Hepatocyte (in vitro differentiated cells): ENCODE measurements around the gene ACTR3. TPM values are rescaled to one million over a fixed set of nuclear protein-coding genes. Genes with fewer than 3 reads are reported as not detected.

Experiments used
- DNase-seq: peaks from one replicate; pipeline ENCODE4 v3.0.0-alpha.2; 2016; ENCODE audit warnings: low spot score
- H2AFZ ChIP-seq: fragments of 200-600 bp; sonication (generic); 2 replicates; pipeline ENCODE4 v1.6.0; 2016; ENCODE audit warnings: antibody characterized with exemption, mild to moderate bottlenecking
- H3K27ac ChIP-seq: fragments of 200-600 bp; sonication (generic); 2 replicates; pipeline ENCODE4 v1.5.1; 2016; ENCODE audit warnings: mild to moderate bottlenecking
- H3K27me3 ChIP-seq: fragments of 200-600 bp; sonication (generic); 2 replicates; pipeline ENCODE4 v1.6.1; 2016
- H3K36me3 ChIP-seq: fragments of 200-600 bp; sonication (generic); replicated peaks from 2 replicates; pipeline ENCODE4 v1.5.1; 2016; ENCODE audit warnings: low read depth; ENCODE audit not compliant: insufficient read depth
- H3K4me1 ChIP-seq: fragments of 200-600 bp; sonication (generic); 2 replicates; pipeline ENCODE4 v1.5.1; 2016; ENCODE audit warnings: mild to moderate bottlenecking, moderate library complexity; ENCODE audit not compliant: insufficient read depth
- H3K4me2 ChIP-seq: fragments of 200-600 bp; sonication (generic); 2 replicates; pipeline ENCODE4 v1.6.0; 2016
- H3K4me3 ChIP-seq: fragments of 200-600 bp; sonication (generic); 2 replicates; pipeline ENCODE4 v1.5.1; 2016; ENCODE audit warnings: mild to moderate bottlenecking
- H3K79me2 ChIP-seq: fragments of 200-600 bp; sonication (generic); 2 replicates; pipeline ENCODE4 v1.6.0; 2017; ENCODE audit warnings: mild to moderate bottlenecking
- H3K9me2 ChIP-seq: fragments of 200-600 bp; sonication (generic); replicated peaks from 2 replicates; pipeline ENCODE4 v1.6.0; 2017; ENCODE audit warnings: mild to moderate bottlenecking; ENCODE audit not compliant: insufficient read depth
- H3K9me3 ChIP-seq: fragments of 200-600 bp; sonication (generic); 2 replicates; pipeline ENCODE4 v1.5.1; 2016; ENCODE audit warnings: low read depth, mild to moderate bottlenecking
- H4K20me1 ChIP-seq: fragments of 200-600 bp; sonication (generic); 2 replicates; pipeline ENCODE4 v1.6.0; 2016; ENCODE audit warnings: mild to moderate bottlenecking; ENCODE audit not compliant: insufficient read depth, poor library complexity, severe bottlenecking
- EZH2 ChIP-seq: fragments of 200-600 bp; sonication (generic); IDR thresholded peaks from 2 replicates; pipeline ENCODE4 v1.6.1; 2016; ENCODE audit warnings: antibody characterized with exemption, mild to moderate bottlenecking, borderline replicate concordance
- EZH2phosphoT487 ChIP-seq: fragments of 200-600 bp; sonication (generic); IDR thresholded peaks from one replicate; pipeline ENCODE4 v1.6.1; 2018; ENCODE audit warnings: antibody characterized with exemption, mild to moderate bottlenecking, low read depth, moderate library complexity; ENCODE audit not compliant: unreplicated experiment, severe bottlenecking
- WGBS: methylation state at CpG from one replicate; pipeline ENCODE4 v1.1.6; 2016; ENCODE audit warnings: low lambda C conversion rate; ENCODE audit errors: missing lambda C conversion rate; 5-methylcytosine and 5-hydroxymethylcytosine counted together
- polyA plus RNA-seq: library from polyadenylated mRNA; unstranded; fragments of >200 nt; fragmentation: Nextera tagmentation; extraction: Ambion mirVana; gene quantifications from 2 replicates; pipeline ENCODE4 v1.2.1, GENCODE V29; 2016
- total RNA-seq: library from RNA; depleted of rRNA; stranded (reverse); fragments of >200 nt; gene quantifications from 2 replicates; pipeline ENCODE4 v1.2.3, GENCODE V29; 2014
- TF ChIP-seq, protein P1 (sequence below): fragments of 200-600 bp; sonication (generic); IDR thresholded peaks from 2 replicates; pipeline ENCODE4 v1.5.1; 2016; ENCODE audit warnings: antibody characterized with exemption, mild to moderate bottlenecking; ENCODE audit not compliant: poor library complexity

The ACTR3 gene
- total and polyA plus RNA-seq, 2 experiments from 2014 or later: 140 to 194 TPM

DNA sequence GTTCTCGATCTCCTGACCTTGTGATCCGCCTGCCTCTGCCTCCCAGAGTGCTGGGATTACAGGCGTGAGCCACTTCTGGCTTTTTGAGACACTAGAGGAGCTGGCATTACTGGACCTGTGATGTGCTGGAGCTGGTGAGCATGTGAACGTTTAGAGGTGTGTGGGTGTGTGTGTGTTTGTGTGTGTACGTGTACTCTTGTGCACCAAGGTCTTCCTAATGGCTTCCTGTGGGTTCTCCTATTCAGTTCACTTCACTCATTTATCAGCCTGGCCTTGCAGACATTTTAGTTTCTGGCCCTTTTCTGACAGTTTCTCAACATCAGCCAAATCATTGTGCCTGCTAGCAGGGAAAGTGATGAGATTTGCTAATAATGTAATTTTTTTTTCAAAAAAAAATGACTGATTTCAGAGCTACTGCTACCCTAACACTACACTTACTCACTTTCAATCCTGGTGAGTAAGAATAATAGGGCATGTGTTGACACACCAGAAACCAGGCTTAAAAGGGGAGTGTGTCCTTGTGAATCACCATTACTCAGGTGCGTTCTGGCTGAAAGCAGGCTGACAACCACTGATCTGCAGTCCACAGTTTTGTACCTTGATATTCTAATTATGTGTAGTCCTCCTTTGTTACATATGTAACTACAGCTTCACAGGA is 41.0 kb upstream of the ACTR3 start:
- no peaks in the 10 kb centered on the region for H3K79me2 ChIP-seq
- no peaks in the 10 kb centered on the region for H3K4me1 ChIP-seq
- 79% methylated on average over 6 of the region's 6 CpGs for WGBS
- H3K9me3 ChIP-seq: no peaks in the 10 kb centered on the region
- peak overlapping the region; percentile 37 for H3K27ac ChIP-seq
- H3K9me2 ChIP-seq: no peaks in the 10 kb centered on the region
- DNase-seq: peak; percentile 43
- no peaks in the 10 kb centered on the region for H4K20me1 ChIP-seq
- H2AFZ ChIP-seq: no peak overlapping the region
- H3K27me3 ChIP-seq: no peaks in the 10 kb centered on the region
- H3K4me2 ChIP-seq: no peak overlapping the region
- TF ChIP-seq, protein P1, sequence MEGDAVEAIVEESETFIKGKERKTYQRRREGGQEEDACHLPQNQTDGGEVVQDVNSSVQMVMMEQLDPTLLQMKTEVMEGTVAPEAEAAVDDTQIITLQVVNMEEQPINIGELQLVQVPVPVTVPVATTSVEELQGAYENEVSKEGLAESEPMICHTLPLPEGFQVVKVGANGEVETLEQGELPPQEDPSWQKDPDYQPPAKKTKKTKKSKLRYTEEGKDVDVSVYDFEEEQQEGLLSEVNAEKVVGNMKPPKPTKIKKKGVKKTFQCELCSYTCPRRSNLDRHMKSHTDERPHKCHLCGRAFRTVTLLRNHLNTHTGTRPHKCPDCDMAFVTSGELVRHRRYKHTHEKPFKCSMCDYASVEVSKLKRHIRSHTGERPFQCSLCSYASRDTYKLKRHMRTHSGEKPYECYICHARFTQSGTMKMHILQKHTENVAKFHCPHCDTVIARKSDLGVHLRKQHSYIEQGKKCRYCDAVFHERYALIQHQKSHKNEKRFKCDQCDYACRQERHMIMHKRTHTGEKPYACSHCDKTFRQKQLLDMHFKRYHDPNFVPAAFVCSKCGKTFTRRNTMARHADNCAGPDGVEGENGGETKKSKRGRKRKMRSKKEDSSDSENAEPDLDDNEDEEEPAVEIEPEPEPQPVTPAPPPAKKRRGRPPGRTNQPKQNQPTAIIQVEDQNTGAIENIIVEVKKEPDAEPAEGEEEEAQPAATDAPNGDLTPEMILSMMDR: no peak
- TF ChIP-seq EZH2phosphoT487 (no peak), EZH2 (no peak)
- H3K36me3 ChIP-seq: no peaks in the 10 kb centered on the region
- no peak overlapping the region for H3K4me3 ChIP-seq

DNA sequence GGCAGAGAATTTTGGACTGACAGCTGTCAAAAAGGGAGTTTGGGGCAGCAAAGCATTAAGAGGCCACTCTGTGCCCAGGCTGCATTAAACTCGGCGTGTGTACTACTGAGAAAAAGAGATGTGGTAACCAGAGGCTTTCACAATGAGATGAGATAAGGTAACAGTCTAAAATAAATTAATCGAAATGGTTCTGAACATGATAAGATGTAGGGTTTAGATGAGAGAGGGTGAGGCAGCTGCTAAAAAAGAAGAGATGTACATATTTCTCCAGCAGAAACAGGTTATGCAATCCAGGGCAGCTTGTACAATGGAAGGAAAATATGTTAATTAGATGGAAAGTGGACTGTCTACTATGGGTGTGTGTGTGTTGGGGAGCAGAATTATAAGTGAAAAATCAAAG is 39.2 kb upstream of the ACTR3 start:
- TF ChIP-seq EZH2 (no peak), EZH2phosphoT487 (no peak)
- TF ChIP-seq, protein P1: no peak
- Histone ChIP-seq H3K9me3 (no peaks in the 10 kb centered on the region), H4K20me1 (no peaks in the 10 kb centered on the region), H3K79me2 (no peaks in the 10 kb centered on the region), H3K4me3 (no peak overlapping the region), H3K4me1 (no peaks in the 10 kb centered on the region), H3K4me2 (no peak overlapping the region), H3K27ac (no peak overlapping the region), H3K9me2 (no peaks in the 10 kb centered on the region), H3K36me3 (no peaks in the 10 kb centered on the region), H2AFZ (no peak overlapping the region), H3K27me3 (no peaks in the 10 kb centered on the region)
- DNase-seq: no peak
- 85% methylated on average over 3 of the region's 3 CpGs for WGBS

DNA sequence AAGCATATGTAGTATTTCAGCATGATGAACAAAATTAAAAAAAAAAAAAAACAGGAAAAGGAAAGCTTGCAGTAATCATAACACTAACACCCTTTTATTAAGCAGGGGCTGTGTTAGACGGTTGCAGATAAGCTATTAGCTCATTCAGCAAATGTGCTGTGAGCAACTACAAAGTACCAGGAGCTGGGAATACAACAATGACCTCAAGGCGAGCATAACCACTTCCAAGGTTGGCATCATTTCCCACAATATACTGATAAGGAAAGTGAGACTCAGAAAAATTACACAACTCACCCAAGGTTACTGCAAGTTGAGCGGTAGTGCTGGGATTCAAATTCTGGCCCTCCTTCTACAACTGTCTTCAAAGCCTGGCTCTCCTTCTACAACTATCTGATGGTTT is 38.2 kb upstream of the ACTR3 start:
- no peaks in the 10 kb centered on the region for H3K36me3 ChIP-seq
- no peaks in the 10 kb centered on the region for H3K79me2 ChIP-seq
- H3K27me3 ChIP-seq: no peaks in the 10 kb centered on the region
- no peak for TF ChIP-seq EZH2phosphoT487
- TF ChIP-seq EZH2: no peak
- TF ChIP-seq, protein P1: no peak
- H3K4me1 ChIP-seq: no peaks in the 10 kb centered on the region
- no peak overlapping the region for H3K27ac ChIP-seq
- no peaks in the 10 kb centered on the region for H4K20me1 ChIP-seq
- no peaks in the 10 kb centered on the region for H3K9me3 ChIP-seq
- 57% methylated on average over 3 of the region's 3 CpGs for WGBS
- no peaks in the 10 kb centered on the region for H3K9me2 ChIP-seq
- H3K4me3 ChIP-seq: no peak overlapping the region
- no peak overlapping the region for H2AFZ ChIP-seq
- no peak overlapping the region for H3K4me2 ChIP-seq
- no peak for DNase-seq
